Measurements from ENCODE around the gene CHMP1B.

- TF ChIP-seq BHLHE40 (IDR thresholded peaks at IDR 0.05; ENCODE audit: borderline replicate concordance) (no peak), SUZ12 (IDR thresholded peaks at IDR 0.05) (no peak), L3MBTL2 (conservative IDR thresholded peaks at IDR 0.05) (no peak), FOXK2 (IDR thresholded peaks at IDR 0.05) (no peak), PKNOX1 (IDR thresholded peaks at IDR 0.05) (no peak), NFRKB (IDR thresholded peaks at IDR 0.05) (no peak), HDGF (IDR thresholded peaks at IDR 0.05; ENCODE audit: borderline replicate concordance) (no peak), ELF4 (IDR thresholded peaks at IDR 0.05) (no peak), SP1 (IDR thresholded peaks at IDR 0.05) (no peak), FOXM1 (IDR thresholded peaks at IDR 0.05; ENCODE audit: borderline replicate concordance) (no peak), TARDBP (IDR thresholded peaks at IDR 0.05) (no peak)
Observed at GRCh38 chr18:11880586-11881304, 29.5 kb downstream of the CHMP1B start.

Measured in HEK293T (cell line).